Stimulated activated CD8-positive, alpha-beta memory T cell treated with anti-CD3 and anti-CD28 coated beads, Interleukin-4, amount 100 ng/mL, for 4 hours (primary cell): ENCODE results near the gene IL20RB.
"Not testable (repeated sequence)": the region's sequence is repeated elsewhere in the genome, so short reads cannot be mapped to it uniquely, and the experiment has no call there.

Source experiments
- DNase-seq, 2 donors: peaks; one replicate each; pipeline ENCODE4 v3.0.0-alpha.2; 2020; ENCODE audit warnings: low read depth in 2 of 2, low spot score in 1 of 2

IL20RB gene

GRCh38 chr3:136943436-136943835, 14.3 kb upstream of the IL20RB start:
- no peak for DNase-seq

- DNase-seq = no peak
Observed at GRCh38 chr3:136946978-136947377, 10.8 kb upstream of the IL20RB start.

GRCh38 chr3:136947477-136947876, 10.3 kb upstream of the IL20RB start:
- DNase-seq = no peak

- no peak for DNase-seq
Observed at GRCh38 chr3:136949146-136949545, 8.6 kb upstream of the IL20RB start.

GRCh38 chr3:136949708-136950107, 8.1 kb upstream of the IL20RB start:
- DNase-seq = no peak

- no peak for DNase-seq
Observed at GRCh38 chr3:136950623-136951022, 7.2 kb upstream of the IL20RB start.

GRCh38 chr3:136952292-136952691, 5.5 kb upstream of the IL20RB start:
- DNase-seq = no peak

GRCh38 chr3:136954251-136954650, 3.5 kb upstream of the IL20RB start:
- DNase-seq = no peak

GRCh38 chr3:136954980-136955780, 2.6 kb upstream of the IL20RB start:
- no peak for DNase-seq

- no peak for DNase-seq
Observed at GRCh38 chr3:136955813-136956212, 2.0 kb upstream of the IL20RB start.

GRCh38 chr3:136956971-136957370, 812 bp upstream of the IL20RB start:
- no peak for DNase-seq

- DNase-seq = no peak
Observed at GRCh38 chr3:136958939-136959338, 1.2 kb downstream of the IL20RB start.

- DNase-seq = no peak
Observed at GRCh38 chr3:136959599-136959998, 1.8 kb downstream of the IL20RB start.

GRCh38 chr3:136960838-136961836, 3.4 kb downstream of the IL20RB start:
- no peak for DNase-seq

- DNase-seq = no peak
Observed at GRCh38 chr3:136962927-136963326, 5.1 kb downstream of the IL20RB start.

GRCh38 chr3:136969539-136969938, 11.8 kb downstream of the IL20RB start:
- DNase-seq = not testable (repeated sequence)

GRCh38 chr3:136973352-136973751, 15.6 kb downstream of the IL20RB start:
- no peak for DNase-seq

GRCh38 chr3:136974670-136975069, 16.9 kb downstream of the IL20RB start:
- no peak for DNase-seq

GRCh38 chr3:136979204-136979603, 21.4 kb downstream of the IL20RB start:
- DNase-seq = no peak

- no peak for DNase-seq
Observed at GRCh38 chr3:136979684-136980083, 21.9 kb downstream of the IL20RB start.

- no peak for DNase-seq
Observed at GRCh38 chr3:136982033-136982432, 24.2 kb downstream of the IL20RB start.
